ENCODE results near the gene IQSEC2. TPM values are rescaled to one million over a fixed set of nuclear protein-coding genes. Genes with fewer than 3 reads are reported as not detected.

IQSEC2 gene
- total RNA-seq, 1 donor from 2014 or later: 0.20 TPM

GRCh38 chrX:53272808-53273337 lies 8.5 kb downstream of the IQSEC2 start:
- intact Hi-C loops (cut with micrococcal nuclease): no loop called here

GRCh38 chrX:53269536-53270107 lies 11.8 kb downstream of the IQSEC2 start:
- intact Hi-C loops (cut with micrococcal nuclease): no loop called here

- intact Hi-C loops (cut with micrococcal nuclease): no loop called here
Observed at GRCh38 chrX:53268173-53268572, 13.2 kb downstream of the IQSEC2 start.

GRCh38 chrX:53266914-53267313 lies 14.5 kb downstream of the IQSEC2 start:
- intact Hi-C loops (cut with micrococcal nuclease): no loop called here

GRCh38 chrX:53265771-53266574 lies 15.4 kb downstream of the IQSEC2 start:
- intact Hi-C loops (cut with micrococcal nuclease): no loop called here

- intact Hi-C loops (cut with micrococcal nuclease): no loop called here
Observed at GRCh38 chrX:53263597-53264094, 17.7 kb downstream of the IQSEC2 start.

GRCh38 chrX:53262918-53263394 lies 18.4 kb downstream of the IQSEC2 start:
- intact Hi-C loops (cut with micrococcal nuclease): no loop called here

- intact Hi-C loops (cut with micrococcal nuclease): no loop called here
Observed at GRCh38 chrX:53262189-53262917, 19.0 kb downstream of the IQSEC2 start.

- intact Hi-C loops (cut with micrococcal nuclease): no loop called here
Observed at GRCh38 chrX:53261355-53261972, 19.9 kb downstream of the IQSEC2 start.

- intact Hi-C loops (cut with micrococcal nuclease): no loop called here
Observed at GRCh38 chrX:53260836-53261235, 20.5 kb downstream of the IQSEC2 start.

- intact Hi-C loops (cut with micrococcal nuclease): no loop called here
Observed at GRCh38 chrX:53257670-53258423, 23.5 kb downstream of the IQSEC2 start.

GRCh38 chrX:53257166-53257565 lies 24.2 kb downstream of the IQSEC2 start:
- intact Hi-C loops (cut with micrococcal nuclease): no loop called here

- intact Hi-C loops (cut with micrococcal nuclease): no loop called here
Observed at GRCh38 chrX:53256446-53257041, 24.8 kb downstream of the IQSEC2 start.

GRCh38 chrX:53255738-53256191 lies 25.6 kb downstream of the IQSEC2 start:
- intact Hi-C loops (cut with micrococcal nuclease): no loop called here

- intact Hi-C loops (cut with micrococcal nuclease): no loop called here
Observed at GRCh38 chrX:53254570-53255461, 26.6 kb downstream of the IQSEC2 start.

GRCh38 chrX:53253293-53254020 lies 27.9 kb downstream of the IQSEC2 start:
- intact Hi-C loops (cut with micrococcal nuclease): no loop called here

GRCh38 chrX:53251307-53251706 lies 30.1 kb downstream of the IQSEC2 start:
- intact Hi-C loops (cut with micrococcal nuclease): no loop called here

GRCh38 chrX:53250556-53250955 lies 30.8 kb downstream of the IQSEC2 start:
- intact Hi-C loops (cut with micrococcal nuclease): no loop called here
